ENCODE data around the gene INPP4A.

Gene INPP4A

DNA sequence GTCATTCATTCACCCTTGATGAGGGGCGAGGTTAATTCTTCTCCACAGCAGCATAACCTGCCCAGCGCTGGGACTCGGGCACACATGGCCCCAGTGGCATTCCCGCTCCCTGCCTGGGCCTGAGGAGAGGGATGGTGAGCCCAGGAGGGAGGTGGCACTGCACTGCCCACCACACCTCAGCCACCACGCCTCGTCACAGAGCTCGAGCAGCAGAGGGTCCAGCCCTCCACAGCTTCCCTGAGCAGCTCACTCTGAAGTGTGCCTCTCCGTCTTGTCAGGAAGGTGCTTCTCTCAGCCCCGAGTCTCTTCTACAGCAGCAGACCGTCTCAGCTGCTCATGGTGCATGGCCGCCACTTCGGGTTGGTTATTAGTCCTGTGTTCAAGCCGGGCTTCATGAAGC lies 128.8 kb downstream of the INPP4A start:
- no peak for TF ChIP-seq CTCF (IDR thresholded peaks at IDR 0.05; ENCODE audit: extremely low read depth, missing control alignments)
- no peak for DNase-seq (ENCODE audit: low spot score)

DNA sequence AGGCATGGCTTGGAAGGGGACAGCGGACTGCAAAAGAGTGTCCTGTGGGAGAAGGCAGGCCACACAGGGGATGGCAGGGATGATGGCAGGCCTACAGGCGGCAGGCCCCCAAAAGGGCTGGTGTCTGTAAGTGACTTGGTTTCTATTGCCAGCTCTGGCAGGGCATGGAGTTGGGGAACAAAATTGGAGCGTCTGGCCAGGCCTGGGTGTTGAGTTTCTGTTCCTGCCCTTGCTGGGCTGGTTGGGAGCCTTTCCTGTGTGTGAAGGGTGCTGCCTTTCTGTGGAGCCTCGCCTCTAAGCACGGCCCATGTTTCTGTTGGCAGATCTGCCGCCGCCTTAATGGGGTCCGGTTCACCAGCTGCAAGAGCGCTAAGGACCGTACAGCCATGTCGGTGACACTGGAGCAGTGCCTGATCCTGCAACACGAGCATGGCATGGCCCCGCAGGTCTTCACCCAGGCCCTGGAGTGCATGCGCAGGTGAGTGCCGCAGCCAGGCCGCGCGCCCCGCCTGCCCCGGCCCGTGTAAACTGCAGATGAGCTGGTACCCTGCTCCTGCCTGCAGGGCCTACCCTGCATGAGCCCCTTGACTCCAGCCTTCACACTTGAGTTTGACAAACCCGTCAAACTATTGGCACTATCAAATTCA lies 132.1 kb downstream of the INPP4A start:
- no peak for TF ChIP-seq CTCF (IDR thresholded peaks at IDR 0.05; ENCODE audit: extremely low read depth, missing control alignments)
- DNase-seq (ENCODE audit: low spot score) = no peak

- no peak for TF ChIP-seq CTCF (IDR thresholded peaks at IDR 0.05; ENCODE audit: extremely low read depth, missing control alignments)
- no peak for DNase-seq (ENCODE audit: low spot score)
These were observed 132.7 kb downstream of the INPP4A start for GRCh38 chr2:98577313-98577712.

GRCh38 chr2:98578231-98578630 lies 133.6 kb downstream of the INPP4A start:
- no peak for DNase-seq (ENCODE audit: low spot score)
- no peak for TF ChIP-seq CTCF (IDR thresholded peaks at IDR 0.05; ENCODE audit: extremely low read depth, missing control alignments)

- no peak for TF ChIP-seq CTCF (IDR thresholded peaks at IDR 0.05; ENCODE audit: extremely low read depth, missing control alignments)
- no peak for DNase-seq (ENCODE audit: low spot score)
These were observed 135.3 kb downstream of the INPP4A start for GRCh38 chr2:98579926-98580325.

DNA sequence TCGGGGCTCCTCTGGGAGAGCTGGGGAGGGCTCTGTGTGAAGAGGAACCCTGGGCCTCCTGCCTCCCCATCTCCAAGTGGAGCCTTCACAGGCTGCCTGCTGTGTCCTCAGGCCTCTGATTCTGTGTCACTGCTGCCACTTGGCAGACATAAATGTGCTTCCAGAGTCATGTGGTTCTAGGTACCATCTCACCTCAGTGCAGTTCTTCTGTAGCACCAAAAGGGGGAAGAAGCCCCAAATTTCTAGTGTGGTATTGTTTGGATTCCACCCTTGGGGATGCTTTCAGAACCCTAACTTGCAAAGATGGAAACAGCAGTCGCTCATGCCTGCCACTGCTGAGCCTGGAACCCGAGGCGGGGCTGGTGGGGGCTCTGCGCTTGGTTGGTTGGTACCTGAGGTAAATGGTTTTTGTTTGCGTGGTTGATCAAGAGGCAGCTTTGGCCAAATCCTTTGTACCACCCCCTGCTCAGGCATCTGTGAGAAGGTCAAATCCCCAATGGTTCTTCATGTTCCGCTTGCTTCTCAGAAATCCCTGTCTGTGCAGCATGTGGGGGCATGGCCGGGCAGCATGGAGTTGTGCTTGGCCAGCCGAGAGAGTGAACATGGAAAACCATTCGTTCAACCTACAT lies 136.1 kb downstream of the INPP4A start:
- no peak for TF ChIP-seq CTCF (IDR thresholded peaks at IDR 0.05; ENCODE audit: extremely low read depth, missing control alignments)
- no peak for DNase-seq (ENCODE audit: low spot score)

DNA sequence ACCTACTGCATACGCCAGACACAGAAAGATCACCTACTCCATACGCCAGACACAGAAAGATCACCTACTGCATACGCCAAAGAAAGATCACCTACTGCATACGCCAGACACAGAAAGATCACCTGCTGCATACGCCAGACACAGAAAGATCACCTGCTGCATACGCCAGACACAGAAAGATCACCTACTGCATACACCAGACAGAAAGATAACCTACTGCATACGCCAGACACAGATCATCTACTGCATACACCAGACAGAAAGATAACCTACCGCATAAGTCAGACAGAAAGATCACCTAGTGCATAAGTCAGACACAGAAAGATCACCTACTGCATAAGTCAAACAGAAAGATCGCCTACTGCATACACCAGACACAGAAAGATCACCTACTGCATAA lies 137.9 kb downstream of the INPP4A start:
- TF ChIP-seq CTCF (IDR thresholded peaks at IDR 0.05; ENCODE audit: extremely low read depth, missing control alignments) = no peak
- DNase-seq (ENCODE audit: low spot score) = no peak
